OCI-LY1 (cell line): ENCODE results near the gene EXT2.

Source experiments
- H2AFZ ChIP-seq: fragments of 200-600 bp; sonication (generic), shearing (Covaris generic); 2 replicates; pipeline ENCODE4 v1.6.0; 2014; ENCODE audit warnings: antibody characterized with exemption, mild to moderate bottlenecking, low read length
- H3F3A ChIP-seq: fragments of 200-600 bp; sonication (generic), shearing (Covaris generic); 2 replicates; pipeline ENCODE4 v1.6.0; 2014; ENCODE audit warnings: mild to moderate bottlenecking, antibody characterized with exemption, low read length, moderate library complexity; ENCODE audit not compliant: insufficient read depth
- H3K27ac ChIP-seq: fragments of 200-600 bp; sonication (generic); 2 replicates; pipeline ENCODE4 v1.5.1; 2014; ENCODE audit warnings: low read length, mixed run types, mild to moderate bottlenecking, low read depth; ENCODE audit not compliant: poor library complexity, severe bottlenecking
- H3K27me3 ChIP-seq: fragments of 200-600 bp; sonication (generic); 2 replicates; pipeline ENCODE4 v1.6.0; 2014; ENCODE audit warnings: antibody characterized with exemption, mild to moderate bottlenecking, low read length, moderate library complexity; ENCODE audit not compliant: insufficient read depth
- H3K36me3 ChIP-seq: fragments of 200-600 bp; sonication (generic); 2 replicates; pipeline ENCODE4 v1.6.1; 2014; ENCODE audit warnings: mild to moderate bottlenecking, antibody characterized with exemption, low read length, moderate library complexity, mixed read lengths; ENCODE audit not compliant: insufficient read depth
- H3K4me1 ChIP-seq: fragments of 200-600 bp; sonication (generic); 2 replicates; pipeline ENCODE4 v1.5.1; 2014; ENCODE audit warnings: mild to moderate bottlenecking, low read length, moderate library complexity; ENCODE audit not compliant: insufficient read depth, severe bottlenecking
- H3K4me2 ChIP-seq: fragments of 200-600 bp; sonication (generic), shearing (Covaris generic); 2 replicates; pipeline ENCODE4 v1.6.1; 2014; ENCODE audit warnings: low read length
- H3K4me3 ChIP-seq: fragments of 200-600 bp; sonication (generic); 2 replicates; pipeline ENCODE4 v1.5.1; 2014; ENCODE audit warnings: low read length, low read depth, mild to moderate bottlenecking, mixed read lengths; ENCODE audit not compliant: poor library complexity, severe bottlenecking
- H3K79me2 ChIP-seq: fragments of 200-600 bp; shearing (Covaris generic); 2 replicates; pipeline ENCODE4 v1.6.1; 2016; ENCODE audit warnings: mixed run types, low read length, mixed read lengths; ENCODE audit not compliant: insufficient read depth
- H3K9ac ChIP-seq: fragments of 200-600 bp; sonication (generic), shearing (Covaris generic); 2 replicates; pipeline ENCODE4 v1.6.1; 2014; ENCODE audit warnings: mild to moderate bottlenecking, low read length, mixed read lengths
- H3K9me2 ChIP-seq: fragments of 200-600 bp; sonication (generic), shearing (Covaris generic); 2 replicates; pipeline ENCODE4 v1.6.1; 2014; ENCODE audit warnings: low read depth, mild to moderate bottlenecking, low read length, mixed read lengths
- H3K9me3 ChIP-seq: fragments of 200-600 bp; shearing (Covaris generic); 2 replicates; pipeline ENCODE4 v1.6.1; 2014; ENCODE audit warnings: low read length, mixed read lengths
- H4K20me1 ChIP-seq: fragments of 200-600 bp; sonication (generic), shearing (Covaris generic); 2 replicates; pipeline ENCODE4 v1.6.0; 2016; ENCODE audit warnings: mild to moderate bottlenecking, low read length; ENCODE audit not compliant: insufficient read depth
- EZH2 ChIP-seq: fragments of 200-600 bp; sonication (generic), shearing (Covaris generic); IDR thresholded peaks from 2 replicates; pipeline ENCODE4 v1.8.0; 2017; ENCODE audit warnings: borderline replicate concordance, mixed run types, mild to moderate bottlenecking, antibody characterized with exemption, low read length, moderate library complexity, mixed read lengths
- TF ChIP-seq, protein P1 (sequence below): fragments of 200-600 bp; sonication (generic), shearing (Covaris generic); IDR thresholded peaks from 2 replicates; pipeline ENCODE4 v1.5.1; 2017; ENCODE audit warnings: mild to moderate bottlenecking, antibody characterized with exemption, low read length, moderate library complexity, mixed read lengths

EXT2 gene

DNA sequence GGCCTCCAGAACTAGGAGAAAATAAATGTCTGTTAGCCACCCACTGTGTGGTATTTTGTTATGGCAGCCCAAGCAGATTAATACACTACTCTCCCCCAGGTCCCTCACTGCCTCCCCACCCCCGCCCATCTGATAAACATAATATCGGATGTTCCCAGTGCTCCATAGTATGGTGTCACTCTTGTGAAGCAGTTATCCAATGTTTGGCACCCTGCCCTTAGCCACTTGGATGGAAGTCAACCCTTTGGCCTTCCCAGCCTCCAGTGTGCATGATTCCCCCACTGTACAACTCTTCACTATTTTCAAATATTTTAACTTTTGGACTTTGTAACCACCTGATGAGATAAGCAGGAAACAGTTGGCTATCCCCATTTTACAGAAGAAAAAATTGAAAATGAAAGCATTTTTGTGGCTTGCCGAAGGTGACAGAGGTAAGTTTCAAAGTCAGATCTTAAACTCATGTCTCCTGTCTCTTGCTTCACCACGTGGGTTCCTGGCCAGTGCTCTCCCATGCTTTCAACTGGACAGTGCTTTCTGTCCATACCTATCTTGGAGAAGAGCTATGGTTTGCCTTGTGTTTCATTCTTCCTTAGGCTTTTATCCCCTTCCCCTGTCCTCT lies 161.3 kb downstream of the EXT2 start:
- Histone ChIP-seq H3K4me2 (no peak overlapping the region), H3K27ac (no peak overlapping the region), H4K20me1 (no peaks in the 10 kb centered on the region), H2AFZ (no peak overlapping the region), H3K9me2 (no peaks in the 10 kb centered on the region), H3K27me3 (no peaks in the 10 kb centered on the region), H3K36me3 (no peaks in the 10 kb centered on the region), H3K9ac (no peak overlapping the region), H3K4me1 (no peaks in the 10 kb centered on the region), H3F3A (no peaks in the 10 kb centered on the region), H3K79me2 (no peaks in the 10 kb centered on the region), H3K9me3 (peaks cover 12% of the 10 kb centered on the region), H3K4me3 (no peak overlapping the region)
- no peak for TF ChIP-seq EZH2
- TF ChIP-seq, protein P1, sequence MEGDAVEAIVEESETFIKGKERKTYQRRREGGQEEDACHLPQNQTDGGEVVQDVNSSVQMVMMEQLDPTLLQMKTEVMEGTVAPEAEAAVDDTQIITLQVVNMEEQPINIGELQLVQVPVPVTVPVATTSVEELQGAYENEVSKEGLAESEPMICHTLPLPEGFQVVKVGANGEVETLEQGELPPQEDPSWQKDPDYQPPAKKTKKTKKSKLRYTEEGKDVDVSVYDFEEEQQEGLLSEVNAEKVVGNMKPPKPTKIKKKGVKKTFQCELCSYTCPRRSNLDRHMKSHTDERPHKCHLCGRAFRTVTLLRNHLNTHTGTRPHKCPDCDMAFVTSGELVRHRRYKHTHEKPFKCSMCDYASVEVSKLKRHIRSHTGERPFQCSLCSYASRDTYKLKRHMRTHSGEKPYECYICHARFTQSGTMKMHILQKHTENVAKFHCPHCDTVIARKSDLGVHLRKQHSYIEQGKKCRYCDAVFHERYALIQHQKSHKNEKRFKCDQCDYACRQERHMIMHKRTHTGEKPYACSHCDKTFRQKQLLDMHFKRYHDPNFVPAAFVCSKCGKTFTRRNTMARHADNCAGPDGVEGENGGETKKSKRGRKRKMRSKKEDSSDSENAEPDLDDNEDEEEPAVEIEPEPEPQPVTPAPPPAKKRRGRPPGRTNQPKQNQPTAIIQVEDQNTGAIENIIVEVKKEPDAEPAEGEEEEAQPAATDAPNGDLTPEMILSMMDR, result no peak

DNA sequence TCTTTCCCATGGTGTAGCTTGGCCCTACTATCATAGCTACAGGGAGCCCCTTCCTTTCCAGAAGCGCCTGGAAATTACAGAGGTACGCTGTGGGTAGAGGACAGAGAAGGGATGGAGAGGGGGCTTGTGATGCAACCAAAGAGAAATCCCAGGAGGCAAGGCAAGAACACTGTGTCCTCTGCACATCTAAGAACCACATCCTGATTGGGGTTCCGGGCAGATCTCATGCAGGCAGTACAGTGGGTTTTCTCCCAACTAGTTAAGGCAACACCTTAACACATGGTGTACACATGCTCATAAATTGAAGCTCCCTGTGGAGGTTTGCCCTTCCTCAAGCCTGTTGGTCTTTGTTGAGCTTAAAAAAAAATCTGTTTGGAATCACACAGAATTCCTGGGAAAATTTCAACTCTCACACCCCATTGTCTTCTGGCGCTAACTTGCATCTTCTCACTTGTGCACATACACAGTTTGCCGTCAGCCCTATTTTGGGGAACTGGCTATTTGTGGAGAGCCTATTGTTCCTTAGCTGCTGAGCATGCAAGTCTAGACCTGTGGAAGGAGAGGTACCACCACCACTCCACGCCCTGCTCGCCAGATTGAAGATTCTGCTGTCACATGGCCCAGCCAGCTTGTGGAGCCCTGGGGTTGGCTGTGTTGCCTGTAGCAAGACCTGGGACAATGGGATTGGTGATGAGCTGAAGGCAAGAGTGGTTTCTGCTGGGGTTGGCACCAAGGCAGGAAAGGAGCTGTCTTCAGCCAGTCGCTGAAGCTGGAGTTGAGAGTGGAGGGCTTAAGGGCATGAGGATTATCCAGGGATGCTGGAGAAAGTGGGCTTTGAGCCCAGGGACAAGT lies 162.1 kb downstream of the EXT2 start:
- peaks cover 7% of the 10 kb centered on the region for H3K9me3 ChIP-seq
- no peaks in the 10 kb centered on the region for H3K79me2 ChIP-seq
- TF ChIP-seq EZH2, result no peak
- TF ChIP-seq, protein P1, result no peak
- H3K4me3 ChIP-seq, result no peak overlapping the region
- H3K9ac ChIP-seq, result no peak overlapping the region
- no peak overlapping the region for H3K27ac ChIP-seq
- no peaks in the 10 kb centered on the region for H4K20me1 ChIP-seq
- no peaks in the 10 kb centered on the region for H3K9me2 ChIP-seq
- no peaks in the 10 kb centered on the region for H3K36me3 ChIP-seq
- no peak overlapping the region for H3K4me2 ChIP-seq
- H3F3A ChIP-seq, result no peaks in the 10 kb centered on the region
- no peaks in the 10 kb centered on the region for H3K4me1 ChIP-seq
- no peaks in the 10 kb centered on the region for H3K27me3 ChIP-seq
- H2AFZ ChIP-seq, result no peak overlapping the region

DNA sequence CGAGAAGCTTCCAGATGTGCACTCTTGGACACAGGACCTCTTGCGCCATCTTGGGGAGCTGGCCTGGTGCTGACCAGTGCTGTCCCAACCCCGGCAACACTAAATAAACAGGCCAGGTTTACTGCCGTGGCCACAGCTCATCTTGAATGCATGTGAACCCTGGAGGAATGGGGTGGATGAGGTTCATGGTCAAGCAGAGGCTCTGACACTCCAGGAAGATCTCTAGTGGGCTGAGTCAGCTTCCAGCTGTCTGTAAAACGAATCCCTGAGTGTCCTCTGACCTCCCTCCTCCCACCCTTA lies 162.7 kb downstream of the EXT2 start:
- Histone ChIP-seq H3K4me1 (no peaks in the 10 kb centered on the region), H3K9me2 (no peaks in the 10 kb centered on the region), H2AFZ (no peak overlapping the region), H3K27me3 (no peaks in the 10 kb centered on the region), H3K4me3 (no peak overlapping the region), H3K79me2 (no peaks in the 10 kb centered on the region), H4K20me1 (no peaks in the 10 kb centered on the region), H3K9ac (no peak overlapping the region), H3K27ac (no peak overlapping the region), H3F3A (no peaks in the 10 kb centered on the region), H3K9me3 (peaks cover 1% of the 10 kb centered on the region), H3K4me2 (no peak overlapping the region), H3K36me3 (no peaks in the 10 kb centered on the region)
- TF ChIP-seq EZH2, result no peak
- TF ChIP-seq, protein P1, result no peak
